ENCODE measurements around the gene MYZAP.
A peak's percentile ranks its signal among the peaks of the same experiment; 100 is the strongest.

MYZAP gene

GRCh38 chr15:57561041-57561711 lies 30.5 kb upstream of the MYZAP start:
- TF ChIP-seq, protein P1, sequence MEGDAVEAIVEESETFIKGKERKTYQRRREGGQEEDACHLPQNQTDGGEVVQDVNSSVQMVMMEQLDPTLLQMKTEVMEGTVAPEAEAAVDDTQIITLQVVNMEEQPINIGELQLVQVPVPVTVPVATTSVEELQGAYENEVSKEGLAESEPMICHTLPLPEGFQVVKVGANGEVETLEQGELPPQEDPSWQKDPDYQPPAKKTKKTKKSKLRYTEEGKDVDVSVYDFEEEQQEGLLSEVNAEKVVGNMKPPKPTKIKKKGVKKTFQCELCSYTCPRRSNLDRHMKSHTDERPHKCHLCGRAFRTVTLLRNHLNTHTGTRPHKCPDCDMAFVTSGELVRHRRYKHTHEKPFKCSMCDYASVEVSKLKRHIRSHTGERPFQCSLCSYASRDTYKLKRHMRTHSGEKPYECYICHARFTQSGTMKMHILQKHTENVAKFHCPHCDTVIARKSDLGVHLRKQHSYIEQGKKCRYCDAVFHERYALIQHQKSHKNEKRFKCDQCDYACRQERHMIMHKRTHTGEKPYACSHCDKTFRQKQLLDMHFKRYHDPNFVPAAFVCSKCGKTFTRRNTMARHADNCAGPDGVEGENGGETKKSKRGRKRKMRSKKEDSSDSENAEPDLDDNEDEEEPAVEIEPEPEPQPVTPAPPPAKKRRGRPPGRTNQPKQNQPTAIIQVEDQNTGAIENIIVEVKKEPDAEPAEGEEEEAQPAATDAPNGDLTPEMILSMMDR (IDR thresholded peaks at IDR 0.05; ENCODE audit: low read length, missing control alignments): peak; percentile 93
- no peak overlapping the region for H3K4me3 ChIP-seq (replicated peaks; ENCODE audit: low read depth, low read length)
- DNase-seq (ENCODE audit: low read depth): peak; percentile 86

GRCh38 chr15:57562196-57562769 lies 29.4 kb upstream of the MYZAP start:
- peak; percentile 25 for DNase-seq (ENCODE audit: low read depth)
- H3K4me3 ChIP-seq (replicated peaks; ENCODE audit: low read depth, low read length): no peak overlapping the region

GRCh38 chr15:57563416-57563815 lies 28.3 kb upstream of the MYZAP start:
- no peak for DNase-seq (ENCODE audit: low read depth)
- TF ChIP-seq, protein P1 (IDR thresholded peaks at IDR 0.05; ENCODE audit: low read length, missing control alignments): no peak
- H3K4me3 ChIP-seq (replicated peaks; ENCODE audit: low read depth, low read length): no peak overlapping the region

More at GRCh38 chr15:57562196-57562769, 29.4 kb upstream of the MYZAP start:
- TF ChIP-seq, protein P1 (IDR thresholded peaks at IDR 0.05; ENCODE audit: low read length, missing control alignments): no peak

GRCh38 chr15:57565311-57565710 lies 26.4 kb upstream of the MYZAP start:
- no peak overlapping the region for H3K4me3 ChIP-seq (replicated peaks; ENCODE audit: low read depth, low read length)
- DNase-seq (ENCODE audit: low read depth): peak; percentile 29
- TF ChIP-seq, protein P1 (IDR thresholded peaks at IDR 0.05; ENCODE audit: low read length, missing control alignments): no peak

- DNase-seq (ENCODE audit: low read depth): peak; percentile 16
- TF ChIP-seq, protein P1 (IDR thresholded peaks at IDR 0.05; ENCODE audit: low read length, missing control alignments): no peak
These were observed 24.9 kb upstream of the MYZAP start for GRCh38 chr15:57566834-57567233.

DNA sequence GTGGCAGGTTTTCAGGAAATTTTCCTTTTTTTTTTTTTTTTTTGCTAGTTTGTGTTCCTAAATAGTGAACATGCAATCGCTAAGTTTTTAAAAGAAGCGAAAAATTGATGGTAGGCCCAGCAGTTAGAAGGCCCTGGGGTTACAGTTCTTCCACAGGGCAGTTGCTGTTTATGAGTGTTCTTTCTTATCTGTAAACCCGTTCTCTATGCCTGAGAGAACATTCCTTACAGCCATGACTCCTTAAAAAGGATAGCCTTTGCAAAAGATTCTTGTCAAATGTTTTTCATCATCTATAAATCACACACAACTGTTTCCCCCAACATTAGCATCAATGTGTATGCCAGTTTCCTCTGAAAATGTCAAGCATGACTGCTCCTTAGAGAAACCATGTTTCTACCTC lies 23.8 kb upstream of the MYZAP start:
- H3K4me3 ChIP-seq (replicated peaks; ENCODE audit: low read depth, low read length): no peak overlapping the region
- TF ChIP-seq, protein P1 (IDR thresholded peaks at IDR 0.05; ENCODE audit: low read length, missing control alignments): no peak
- peak; percentile 38 for DNase-seq (ENCODE audit: low read depth)

More at GRCh38 chr15:57566834-57567233, 24.9 kb upstream of the MYZAP start:
- H3K4me3 ChIP-seq (replicated peaks; ENCODE audit: low read depth, low read length): no peak overlapping the region

Measured in fibroblast of pulmonary artery (primary cell).